ENCODE results near the gene MBOAT7. TPM values are rescaled to one million over a fixed set of nuclear protein-coding genes. Genes with fewer than 3 reads are reported as not detected.

The MBOAT7 gene
- total and polyA plus RNA-seq, 8 donors: 18.8 to 47.2 (median 30.1) TPM

- Histone ChIP-seq H3K27me3 (no peaks in the 10 kb centered on the region), H3K4me3 (no peak overlapping the region), H3K36me3 (peaks cover 7 to 46% (median 40%) of the 10 kb centered on the region in 3 donors), H3K9me3 (no peaks in the 10 kb centered on the region), H3K4me1 (no peaks in the 10 kb centered on the region), H3K27ac (no peak overlapping the region)
- intact Hi-C loops (cut with DNase I): no loop called here
- TF ChIP-seq CTCF (IDR thresholded peaks at IDR 0.05): no peak
- 88 to 92% methylated on average over 20 of the region's 20 CpGs for WGBS, 2 donors
- DNase-seq (peak in 1 of 6 donors; percentile 58), FAIRE-seq (no peak), ATAC-seq (no peak)
Measured at GRCh38 chr19:54128441-54128725, 61.0 kb downstream of the MBOAT7 start.

DNA sequence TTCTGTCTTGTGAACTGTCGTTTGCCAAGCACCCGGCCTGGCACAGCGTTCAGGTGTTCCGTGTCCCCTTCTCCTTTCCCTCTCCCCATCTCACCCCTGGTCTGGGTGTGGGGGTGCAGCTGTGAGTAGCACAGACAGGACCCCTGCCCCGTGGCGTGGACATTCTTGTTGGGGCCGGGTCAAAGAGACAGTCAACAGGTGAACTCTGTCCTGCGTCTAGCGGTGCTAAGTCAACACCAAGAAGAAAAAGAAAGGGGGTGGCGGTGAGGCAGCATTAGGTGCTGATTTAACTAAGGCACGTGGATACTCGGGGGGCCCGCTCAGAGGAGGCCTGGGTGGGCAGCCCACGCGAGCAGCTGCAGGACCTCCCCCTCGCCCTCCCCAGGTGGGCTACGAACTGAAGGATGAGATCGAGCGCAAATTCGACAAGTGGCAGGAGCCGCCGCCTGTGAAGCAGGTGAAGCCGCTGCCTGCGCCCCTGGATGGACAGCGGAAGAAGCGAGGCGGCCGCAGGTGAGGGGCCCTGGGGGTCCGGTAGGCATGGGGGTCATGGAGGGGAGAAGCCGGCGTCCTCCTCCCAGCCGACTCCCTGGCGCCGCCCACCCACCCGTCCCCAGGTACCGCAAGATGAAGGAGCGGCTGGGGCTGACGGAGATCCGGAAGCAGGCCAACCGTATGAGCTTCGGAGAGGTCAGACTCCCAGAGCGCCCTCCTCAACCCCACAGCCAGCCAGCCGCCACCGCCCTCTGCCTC, 61.5 kb downstream of the MBOAT7 start:
- Histone ChIP-seq H3K27me3 (no peaks in the 10 kb centered on the region), H3K36me3 (peaks cover 7 to 51% (median 42%) of the 10 kb centered on the region in 3 donors), H3K27ac (no peak overlapping the region), H3K9me3 (no peaks in the 10 kb centered on the region), H3K4me1 (no peaks in the 10 kb centered on the region), H3K4me3 (no peak overlapping the region)
- FAIRE-seq (no peak), DNase-seq (peak in 2 of 6 donors; percentile 30 to 53), ATAC-seq (no peak)
- no peak for TF ChIP-seq CTCF (IDR thresholded peaks at IDR 0.05)
- intact Hi-C loops (cut with DNase I): no loop called here
- WGBS, 2 donors: 91 to 92% methylated on average over 42 to 44 of the region's 44 CpGs

DNA sequence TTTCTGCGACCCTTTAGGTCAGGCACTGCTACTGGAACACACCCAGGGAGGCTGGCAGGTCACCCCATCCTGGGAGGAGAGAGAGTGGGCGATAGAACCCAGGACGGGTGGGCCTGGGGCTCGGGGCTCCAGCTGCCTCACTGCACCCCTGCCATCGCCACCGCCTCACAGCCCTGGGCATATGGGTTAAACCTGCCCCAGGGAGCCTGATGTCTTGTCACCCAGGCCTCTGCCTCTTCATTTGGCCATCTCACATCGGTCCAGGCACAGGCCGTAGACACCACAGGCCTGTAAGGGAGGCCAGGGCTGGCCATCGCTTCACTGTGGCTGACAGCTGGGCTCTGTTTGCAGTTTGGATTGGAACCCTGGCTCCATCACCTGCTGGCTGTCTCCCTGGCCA, 63.7 kb downstream of the MBOAT7 start:
- H3K36me3 ChIP-seq: peaks cover 7 to 63% (median 48%) of the 10 kb centered on the region in 3 donors
- H3K4me3 ChIP-seq: no peak overlapping the region
- FAIRE-seq (no peak), DNase-seq (peak in 2 of 6 donors; percentile 23 to 38), ATAC-seq (no peak)
- TF ChIP-seq CTCF (IDR thresholded peaks at IDR 0.05): no peak
- no peaks in the 10 kb centered on the region for H3K9me3 ChIP-seq
- intact Hi-C loops (cut with DNase I): no loop called here
- 85 to 90% methylated on average over 9 of the region's 9 CpGs for WGBS, 2 donors
- no peaks in the 10 kb centered on the region for H3K4me1 ChIP-seq
- no peaks in the 10 kb centered on the region for H3K27me3 ChIP-seq
- no peak overlapping the region for H3K27ac ChIP-seq

GRCh38 chr19:54124393-54124792, 65.0 kb downstream of the MBOAT7 start:
- Histone ChIP-seq H3K9me3 (no peaks in the 10 kb centered on the region), H3K4me3 (no peak overlapping the region), H3K36me3 (peaks cover 7 to 73% (median 44%) of the 10 kb centered on the region in 3 donors), H3K27ac (no peak overlapping the region), H3K27me3 (no peaks in the 10 kb centered on the region), H3K4me1 (no peaks in the 10 kb centered on the region)
- ATAC-seq: no peak
- no peak for FAIRE-seq
- intact Hi-C loops (cut with DNase I): no loop called here
- peak in 2 of 6 donors; percentile 22 to 50 for DNase-seq
- 92 to 95% methylated on average over 19 of the region's 19 CpGs for WGBS, 2 donors
- TF ChIP-seq CTCF (IDR thresholded peaks at IDR 0.05): no peak

DNA sequence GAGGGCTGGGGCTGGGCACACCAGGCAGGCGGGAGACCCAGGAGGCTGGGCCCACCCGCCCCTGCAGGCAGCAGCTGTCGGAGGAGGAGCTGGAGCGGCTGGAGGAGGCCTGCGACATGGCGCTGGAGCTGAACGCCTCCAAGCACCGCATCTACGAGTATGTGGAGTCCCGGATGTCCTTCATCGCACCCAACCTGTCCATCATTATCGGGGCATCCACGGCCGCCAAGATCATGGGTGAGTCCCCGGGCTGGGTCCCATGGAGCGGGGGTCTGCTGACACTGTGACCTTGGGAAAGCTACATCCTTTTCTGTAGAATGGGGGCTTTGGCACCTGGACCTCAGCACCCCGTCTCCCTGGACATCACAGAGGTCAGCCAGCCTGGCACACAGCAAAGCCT, 65.7 kb downstream of the MBOAT7 start:
- Histone ChIP-seq H3K4me3 (no peak overlapping the region), H3K36me3 (peaks cover 7 to 67% (median 40%) of the 10 kb centered on the region in 3 donors), H3K9me3 (no peaks in the 10 kb centered on the region), H3K27me3 (no peaks in the 10 kb centered on the region), H3K27ac (no peak overlapping the region), H3K4me1 (no peaks in the 10 kb centered on the region)
- intact Hi-C loops (cut with DNase I): no loop called here
- ATAC-seq (no peak), DNase-seq (peak in 2 of 6 donors; percentile 15 to 68), FAIRE-seq (no peak)
- no peak for TF ChIP-seq CTCF (IDR thresholded peaks at IDR 0.05)
- 94 to 97% methylated on average over 16 to 17 of the region's 17 CpGs for WGBS, 2 donors

All from pancreas (tissue), 10 donors.